Measurements from ENCODE around the gene ZNF787. TPM values are rescaled to one million over a fixed set of nuclear protein-coding genes. Genes with fewer than 3 reads are reported as not detected.

Gene ZNF787
- total and polyA plus RNA-seq, 4 donors = 2.9 to 23.6 (median 18.8) TPM

DNA sequence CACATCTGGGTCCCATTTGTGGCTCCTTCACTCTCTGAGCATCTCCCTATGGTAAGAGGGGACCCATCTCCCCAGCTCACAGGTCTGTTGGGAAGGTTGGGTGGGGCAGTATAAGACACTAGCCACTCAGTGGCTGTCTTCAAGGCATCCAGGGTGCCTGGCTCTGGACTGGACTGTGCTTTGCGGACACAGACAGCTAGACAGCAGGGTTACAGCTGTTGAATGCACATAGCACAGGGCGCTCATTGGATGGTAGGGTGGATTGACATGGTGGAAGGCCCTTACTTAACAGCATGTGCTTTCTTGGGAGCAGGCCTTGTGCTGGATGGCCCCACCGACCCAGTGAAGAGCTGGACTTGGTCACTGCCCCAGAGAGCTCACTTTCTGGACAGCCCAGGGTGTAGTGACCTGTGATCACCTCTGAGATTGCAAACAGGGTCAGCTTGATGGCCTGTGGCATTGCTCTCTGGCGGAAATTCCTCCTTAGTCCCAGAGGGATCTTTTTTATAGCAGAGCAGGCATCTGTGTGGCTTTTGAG is 21.9 kb upstream of the ZNF787 start:
- 59% methylated on average over 4 of the region's 4 CpGs for WGBS
- H3K4me1 ChIP-seq (ENCODE audit: control insufficient read depth in 4 of 4, insufficient read depth in 4 of 4, low read length in 3 of 4) = peaks cover 13 to 67% (median 54%) of the 10 kb centered on the region in 4 donors

More for the DNA sequence above, 21.9 kb upstream of the ZNF787 start:
- peak; percentile 12 to 52 for TF ChIP-seq RAD21 (IDR thresholded peaks at IDR 0.05)
- TF ChIP-seq, protein P1, sequence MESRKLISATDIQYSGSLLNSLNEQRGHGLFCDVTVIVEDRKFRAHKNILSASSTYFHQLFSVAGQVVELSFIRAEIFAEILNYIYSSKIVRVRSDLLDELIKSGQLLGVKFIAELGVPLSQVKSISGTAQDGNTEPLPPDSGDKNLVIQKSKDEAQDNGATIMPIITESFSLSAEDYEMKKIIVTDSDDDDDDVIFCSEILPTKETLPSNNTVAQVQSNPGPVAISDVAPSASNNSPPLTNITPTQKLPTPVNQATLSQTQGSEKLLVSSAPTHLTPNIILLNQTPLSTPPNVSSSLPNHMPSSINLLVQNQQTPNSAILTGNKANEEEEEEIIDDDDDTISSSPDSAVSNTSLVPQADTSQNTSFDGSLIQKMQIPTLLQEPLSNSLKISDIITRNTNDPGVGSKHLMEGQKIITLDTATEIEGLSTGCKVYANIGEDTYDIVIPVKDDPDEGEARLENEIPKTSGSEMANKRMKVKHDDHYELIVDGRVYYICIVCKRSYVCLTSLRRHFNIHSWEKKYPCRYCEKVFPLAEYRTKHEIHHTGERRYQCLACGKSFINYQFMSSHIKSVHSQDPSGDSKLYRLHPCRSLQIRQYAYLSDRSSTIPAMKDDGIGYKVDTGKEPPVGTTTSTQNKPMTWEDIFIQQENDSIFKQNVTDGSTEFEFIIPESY (IDR thresholded peaks at IDR 0.05) = no peak
- TF ChIP-seq NR2F2 (IDR thresholded peaks at IDR 0.05) = peak; percentile 81
- peak; percentile 86 to 88 for TF ChIP-seq HNF4A (conservative IDR thresholded peaks at IDR 0.05)
- no peak for TF ChIP-seq FOXA2 (IDR thresholded peaks at IDR 0.05)
- peak; percentile 75 for TF ChIP-seq SP1 (IDR thresholded peaks at IDR 0.05)
- no peak for TF ChIP-seq TAF1 (conservative IDR thresholded peaks at IDR 0.05)
- peak; percentile 89 to 94 for TF ChIP-seq RXRA (IDR thresholded peaks at IDR 0.05)
- no peak for TF ChIP-seq EGR1 (IDR thresholded peaks at IDR 0.05; ENCODE audit: low read depth in 2 of 2)
- TF ChIP-seq, protein P2, sequence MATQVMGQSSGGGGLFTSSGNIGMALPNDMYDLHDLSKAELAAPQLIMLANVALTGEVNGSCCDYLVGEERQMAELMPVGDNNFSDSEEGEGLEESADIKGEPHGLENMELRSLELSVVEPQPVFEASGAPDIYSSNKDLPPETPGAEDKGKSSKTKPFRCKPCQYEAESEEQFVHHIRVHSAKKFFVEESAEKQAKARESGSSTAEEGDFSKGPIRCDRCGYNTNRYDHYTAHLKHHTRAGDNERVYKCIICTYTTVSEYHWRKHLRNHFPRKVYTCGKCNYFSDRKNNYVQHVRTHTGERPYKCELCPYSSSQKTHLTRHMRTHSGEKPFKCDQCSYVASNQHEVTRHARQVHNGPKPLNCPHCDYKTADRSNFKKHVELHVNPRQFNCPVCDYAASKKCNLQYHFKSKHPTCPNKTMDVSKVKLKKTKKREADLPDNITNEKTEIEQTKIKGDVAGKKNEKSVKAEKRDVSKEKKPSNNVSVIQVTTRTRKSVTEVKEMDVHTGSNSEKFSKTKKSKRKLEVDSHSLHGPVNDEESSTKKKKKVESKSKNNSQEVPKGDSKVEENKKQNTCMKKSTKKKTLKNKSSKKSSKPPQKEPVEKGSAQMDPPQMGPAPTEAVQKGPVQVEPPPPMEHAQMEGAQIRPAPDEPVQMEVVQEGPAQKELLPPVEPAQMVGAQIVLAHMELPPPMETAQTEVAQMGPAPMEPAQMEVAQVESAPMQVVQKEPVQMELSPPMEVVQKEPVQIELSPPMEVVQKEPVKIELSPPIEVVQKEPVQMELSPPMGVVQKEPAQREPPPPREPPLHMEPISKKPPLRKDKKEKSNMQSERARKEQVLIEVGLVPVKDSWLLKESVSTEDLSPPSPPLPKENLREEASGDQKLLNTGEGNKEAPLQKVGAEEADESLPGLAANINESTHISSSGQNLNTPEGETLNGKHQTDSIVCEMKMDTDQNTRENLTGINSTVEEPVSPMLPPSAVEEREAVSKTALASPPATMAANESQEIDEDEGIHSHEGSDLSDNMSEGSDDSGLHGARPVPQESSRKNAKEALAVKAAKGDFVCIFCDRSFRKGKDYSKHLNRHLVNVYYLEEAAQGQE (IDR thresholded peaks at IDR 0.05) = no peak
- TF ChIP-seq, protein P3, sequence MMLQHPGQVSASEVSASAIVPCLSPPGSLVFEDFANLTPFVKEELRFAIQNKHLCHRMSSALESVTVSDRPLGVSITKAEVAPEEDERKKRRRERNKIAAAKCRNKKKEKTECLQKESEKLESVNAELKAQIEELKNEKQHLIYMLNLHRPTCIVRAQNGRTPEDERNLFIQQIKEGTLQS (IDR thresholded peaks at IDR 0.05) = no peak
- no peak for TF ChIP-seq YY1 (IDR thresholded peaks at IDR 0.05)
- TF ChIP-seq, protein P4, sequence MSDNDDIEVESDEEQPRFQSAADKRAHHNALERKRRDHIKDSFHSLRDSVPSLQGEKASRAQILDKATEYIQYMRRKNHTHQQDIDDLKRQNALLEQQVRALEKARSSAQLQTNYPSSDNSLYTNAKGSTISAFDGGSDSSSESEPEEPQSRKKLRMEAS (IDR thresholded peaks at IDR 0.05) = no peak
- TF ChIP-seq JUND (IDR thresholded peaks at IDR 0.05) = peak in 1 of 2 donors; percentile 19
- no peak for TF ChIP-seq FOXA1 (IDR thresholded peaks at IDR 0.05)
- TF ChIP-seq, protein P5, sequence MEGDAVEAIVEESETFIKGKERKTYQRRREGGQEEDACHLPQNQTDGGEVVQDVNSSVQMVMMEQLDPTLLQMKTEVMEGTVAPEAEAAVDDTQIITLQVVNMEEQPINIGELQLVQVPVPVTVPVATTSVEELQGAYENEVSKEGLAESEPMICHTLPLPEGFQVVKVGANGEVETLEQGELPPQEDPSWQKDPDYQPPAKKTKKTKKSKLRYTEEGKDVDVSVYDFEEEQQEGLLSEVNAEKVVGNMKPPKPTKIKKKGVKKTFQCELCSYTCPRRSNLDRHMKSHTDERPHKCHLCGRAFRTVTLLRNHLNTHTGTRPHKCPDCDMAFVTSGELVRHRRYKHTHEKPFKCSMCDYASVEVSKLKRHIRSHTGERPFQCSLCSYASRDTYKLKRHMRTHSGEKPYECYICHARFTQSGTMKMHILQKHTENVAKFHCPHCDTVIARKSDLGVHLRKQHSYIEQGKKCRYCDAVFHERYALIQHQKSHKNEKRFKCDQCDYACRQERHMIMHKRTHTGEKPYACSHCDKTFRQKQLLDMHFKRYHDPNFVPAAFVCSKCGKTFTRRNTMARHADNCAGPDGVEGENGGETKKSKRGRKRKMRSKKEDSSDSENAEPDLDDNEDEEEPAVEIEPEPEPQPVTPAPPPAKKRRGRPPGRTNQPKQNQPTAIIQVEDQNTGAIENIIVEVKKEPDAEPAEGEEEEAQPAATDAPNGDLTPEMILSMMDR (IDR thresholded peaks at IDR 0.05; ENCODE audit: low read depth, low read length, missing input control) = no peak
- peak; percentile 17 for TF ChIP-seq HNF4G (IDR thresholded peaks at IDR 0.05)
- TF ChIP-seq GABPA (IDR thresholded peaks at IDR 0.05 in 1 of 2, conservative IDR thresholded peaks at IDR 0.05 in 1 of 2) = no peak
- peak overlapping the region; percentile 90 for H3K27ac ChIP-seq (ENCODE audit: low read depth in 1 of 2, low read length in 2 of 2)
- H3K4me3 ChIP-seq (ENCODE audit: low read depth in 1 of 3, low read length in 3 of 3) = peak overlapping the region in 2 of 3 donors; percentile 6 to 25
- no peaks in the 10 kb centered on the region for H3K9me3 ChIP-seq (ENCODE audit: control insufficient read depth in 4 of 4, low read length in 3 of 4)
- DNase-seq (ENCODE audit: low spot score) = no peak
- no peaks in the 10 kb centered on the region for H3K27me3 ChIP-seq (ENCODE audit: control insufficient read depth in 4 of 4, insufficient read depth in 4 of 4, low read length in 3 of 4)
- H3K36me3 ChIP-seq (ENCODE audit: control insufficient read depth in 4 of 4, insufficient read depth in 3 of 4, low read depth in 1 of 4, low read length in 3 of 4) = peaks cover 4 to 8% (median 5%) of the 10 kb centered on the region in 4 donors
- H3K9ac ChIP-seq (ENCODE audit: low read depth in 1 of 2, low read length in 2 of 2) = no peak overlapping the region

Data from liver (tissue), 9 donors.